ENCODE results near the gene CHIC2.

DNA sequence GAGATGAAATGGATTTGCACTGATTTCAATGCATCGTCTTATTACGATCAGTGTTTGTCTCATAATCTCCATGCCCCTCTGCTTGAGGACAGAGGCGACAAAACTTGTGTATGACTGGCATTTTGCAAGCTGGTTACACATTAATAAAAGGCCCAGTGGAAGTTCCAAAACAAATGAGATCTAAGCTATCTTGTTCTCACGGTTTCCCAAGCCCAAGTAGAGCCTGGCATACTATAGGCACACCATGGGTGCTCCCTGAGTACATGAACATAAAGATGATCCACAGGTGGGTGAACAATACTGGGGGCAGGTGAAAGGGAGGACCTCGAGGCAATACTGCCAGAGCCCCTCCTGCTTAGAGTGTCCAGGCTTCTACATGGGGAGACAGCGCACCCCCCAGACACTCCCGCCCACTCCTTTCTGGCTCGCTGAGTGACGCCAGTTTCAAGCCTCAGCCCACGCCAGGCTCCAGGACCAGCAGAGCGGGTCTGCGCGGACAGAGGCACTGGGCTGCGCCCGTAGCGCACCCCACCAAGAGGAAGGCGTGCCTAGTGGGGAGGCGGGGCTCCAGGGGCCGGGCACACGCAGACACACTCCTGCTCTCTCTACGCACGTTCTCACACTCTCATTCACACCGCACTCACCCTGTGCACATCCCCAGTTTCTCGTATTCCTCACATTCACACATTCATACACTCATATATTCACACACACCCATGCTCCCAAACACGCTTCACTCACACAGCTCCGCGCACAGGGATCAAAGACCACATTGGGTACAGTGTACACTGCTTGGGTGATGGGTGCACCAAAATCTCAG is 26.6 kb upstream of the CHIC2 start:
- TF ChIP-seq, protein P1, sequence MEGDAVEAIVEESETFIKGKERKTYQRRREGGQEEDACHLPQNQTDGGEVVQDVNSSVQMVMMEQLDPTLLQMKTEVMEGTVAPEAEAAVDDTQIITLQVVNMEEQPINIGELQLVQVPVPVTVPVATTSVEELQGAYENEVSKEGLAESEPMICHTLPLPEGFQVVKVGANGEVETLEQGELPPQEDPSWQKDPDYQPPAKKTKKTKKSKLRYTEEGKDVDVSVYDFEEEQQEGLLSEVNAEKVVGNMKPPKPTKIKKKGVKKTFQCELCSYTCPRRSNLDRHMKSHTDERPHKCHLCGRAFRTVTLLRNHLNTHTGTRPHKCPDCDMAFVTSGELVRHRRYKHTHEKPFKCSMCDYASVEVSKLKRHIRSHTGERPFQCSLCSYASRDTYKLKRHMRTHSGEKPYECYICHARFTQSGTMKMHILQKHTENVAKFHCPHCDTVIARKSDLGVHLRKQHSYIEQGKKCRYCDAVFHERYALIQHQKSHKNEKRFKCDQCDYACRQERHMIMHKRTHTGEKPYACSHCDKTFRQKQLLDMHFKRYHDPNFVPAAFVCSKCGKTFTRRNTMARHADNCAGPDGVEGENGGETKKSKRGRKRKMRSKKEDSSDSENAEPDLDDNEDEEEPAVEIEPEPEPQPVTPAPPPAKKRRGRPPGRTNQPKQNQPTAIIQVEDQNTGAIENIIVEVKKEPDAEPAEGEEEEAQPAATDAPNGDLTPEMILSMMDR (conservative IDR thresholded peaks at IDR 0.05; ENCODE audit: low read length): no peak
- TF ChIP-seq EZH2phosphoT487 (IDR thresholded peaks at IDR 0.05; ENCODE audit: borderline replicate concordance, low read depth, low read length): no peak
